HL-60 (cell line): ENCODE measurements around the gene REG1A.

Experiments
- CTCF ChIP-seq: IDR thresholded peaks from one replicate; pipeline ENCODE4 v1.5.1; 2011; ENCODE audit warnings: low read length, control low read depth, inconsistent platforms; ENCODE audit not compliant: insufficient read depth
- GABPA ChIP-seq: IDR thresholded peaks from 2 replicates; pipeline ENCODE4 v1.6.1; 2012; ENCODE audit warnings: low read depth
- POLR2AphosphoS5 ChIP-seq: IDR thresholded peaks from 2 replicates; pipeline ENCODE4 v1.6.1; 2012; ENCODE audit warnings: low read depth
- SPI1 ChIP-seq: IDR thresholded peaks from 2 replicates; pipeline ENCODE4 v1.6.1; 2012; ENCODE audit warnings: low read depth, mild to moderate bottlenecking, borderline replicate concordance

- TF ChIP-seq CTCF (no peak), POLR2AphosphoS5 (no peak), SPI1 (no peak), GABPA (no peak)
These were observed 34.9 kb upstream of the REG1A start for GRCh38 chr2:79085382-79085781.
